HepG2 (cell line): ENCODE data around the gene PEPD. TPM values are rescaled to one million over a fixed set of nuclear protein-coding genes. Genes with fewer than 3 reads are reported as not detected.

Source experiments
- ADNP ChIP-seq: sonication (generic); formaldehyde crosslinking; IDR thresholded peaks from 2 replicates; pipeline ENCODE4 v1.4.0; 2020; ENCODE audit warnings: missing genetic modification reagents
- CREM ChIP-seq, 2 experiments: sonication (generic) in 1 of 2; formaldehyde crosslinking in 1 of 2; IDR thresholded peaks; 2 replicates each; pipeline versions ENCODE4 v1.4.0 to v1.6.1; 2016 to 2020; ENCODE audit warnings: antibody characterized with exemption in 1 of 2, mild to moderate bottlenecking in 1 of 2, missing genetic modification reagents in 1 of 2
- HMG20B ChIP-seq: conservative IDR thresholded peaks from 2 replicates; pipeline ENCODE4 v1.6.1; 2016; ENCODE audit warnings: missing genetic modification reagents, missing compliant biosample characterization
- HOXA7 ChIP-seq: sonication (generic); formaldehyde crosslinking; IDR thresholded peaks from 2 replicates; pipeline ENCODE4 v1.8.1; 2022; ENCODE audit warnings: mild to moderate bottlenecking, missing genetic modification reagents, moderate library complexity
- IKZF4 ChIP-seq: sonication (generic); formaldehyde crosslinking; IDR thresholded peaks from 2 replicates; pipeline ENCODE4 v1.5.1; 2020; ENCODE audit warnings: borderline replicate concordance, mild to moderate bottlenecking, low read depth, missing genetic modification reagents; ENCODE audit errors: not compliant biosample characterization
- JUN ChIP-seq: sonication (generic); formaldehyde crosslinking; IDR thresholded peaks from 2 replicates; pipeline ENCODE4 v1.4.0; 2020; ENCODE audit warnings: mild to moderate bottlenecking, missing genetic modification reagents
- MAFF ChIP-seq: IDR thresholded peaks from 2 replicates; pipeline ENCODE4 v1.6.1; 2011; ENCODE audit warnings: low read depth, low read length, improper control_type of control experiment
- NFKBIZ ChIP-seq: IDR thresholded peaks from 2 replicates; pipeline ENCODE4 v1.6.1; 2018; ENCODE audit warnings: missing genetic modification reagents, missing compliant biosample characterization
- NR3C1 ChIP-seq: sonication (generic); formaldehyde crosslinking; IDR thresholded peaks from 2 replicates; pipeline ENCODE4 v1.4.0; 2020; ENCODE audit warnings: missing genetic modification reagents
- PATZ1 ChIP-seq: sonication (generic); formaldehyde crosslinking; IDR thresholded peaks from 2 replicates; pipeline ENCODE4 v1.4.0; 2020; ENCODE audit warnings: missing genetic modification reagents
- PTBP1 ChIP-seq: fragments of 200-400 bp; formaldehyde crosslinking; IDR thresholded peaks from 2 replicates; pipeline ENCODE4 v1.6.1; 2018; ENCODE audit warnings: low read length, low read depth; ENCODE audit not compliant: poor library complexity, severe bottlenecking
- RNF2 ChIP-seq: fragments of 450-650 bp; conservative IDR thresholded peaks from 2 replicates; pipeline ENCODE4 v1.6.1; 2016; ENCODE audit warnings: low read depth
- SETDB1 ChIP-seq: sonication (generic); formaldehyde crosslinking; IDR thresholded peaks from 2 replicates; pipeline ENCODE4 v1.5.1; 2020; ENCODE audit warnings: missing genetic modification reagents, mild to moderate bottlenecking, borderline replicate concordance
- SIN3B ChIP-seq: fragments of 150-350 bp; IDR thresholded peaks from 2 replicates; pipeline ENCODE4 v1.6.1; 2014; ENCODE audit warnings: low read length
- TEAD3 ChIP-seq: optimal IDR thresholded peaks from 2 replicates; pipeline ENCODE3; 2016; ENCODE audit warnings: borderline replicate concordance
- ZNF484 ChIP-seq: sonication (generic); formaldehyde crosslinking; IDR thresholded peaks from 2 replicates; pipeline ENCODE4 v1.5.1; 2020; ENCODE audit warnings: mild to moderate bottlenecking, low read depth, missing genetic modification reagents, borderline replicate concordance
- ZNF577 ChIP-seq: sonication (generic); formaldehyde crosslinking; IDR thresholded peaks from 2 replicates; pipeline ENCODE4 v1.4.0; 2020; ENCODE audit warnings: mild to moderate bottlenecking, low read depth, missing genetic modification reagents, borderline replicate concordance
- ZNF614 ChIP-seq: IDR thresholded peaks from 2 replicates; pipeline ENCODE4 v1.6.1; 2018; ENCODE audit warnings: missing biosample characterization, missing genetic modification reagents, inconsistent platforms, borderline replicate concordance
- ZNF790 ChIP-seq: sonication (generic); formaldehyde crosslinking; IDR thresholded peaks from 2 replicates; pipeline ENCODE4 v1.8.0; 2022; ENCODE audit warnings: missing genetic modification reagents, mild to moderate bottlenecking, borderline replicate concordance
- ZNF891 ChIP-seq: sonication (generic); formaldehyde crosslinking; IDR thresholded peaks from 2 replicates; pipeline ENCODE4 v1.5.0; 2020; ENCODE audit warnings: mild to moderate bottlenecking, missing genetic modification reagents
- ZSCAN12 ChIP-seq: sonication (generic); formaldehyde crosslinking; IDR thresholded peaks from 2 replicates; pipeline ENCODE4 v1.9.0; 2021; ENCODE audit warnings: mild to moderate bottlenecking, missing genetic modification reagents
- polyA plus RNA-seq, 8 experiments: library from polyadenylated mRNA; depleted of rRNA in 3 of 8; stranded (reverse) in 7 of 8; unstranded in 1 of 8; fragments of >200 nt; fragmentation: Illumina TruSeq in 4 of 8; extraction: Trizol in 4 of 8; gene quantifications; 2 replicates each; pipeline versions ENCODE4 v1.2.1 to v1.2.3, GENCODE V29; 2011 to 2016; ENCODE audit warnings: low read depth in 4 of 8, missing spikeins in 1 of 8, mixed read lengths in 1 of 8; ENCODE audit not compliant: insufficient read depth in 1 of 8
- total RNA-seq, 5 experiments: library from RNA; depleted of rRNA; stranded (reverse); fragments of >200 nt; fragmentation: Illumina TruSeq; extraction: Trizol; gene quantifications; 2 replicates each; pipeline ENCODE4 v1.2.3, GENCODE V29; 2016; ENCODE audit warnings: low read depth in 1 of 5
- TF ChIP-seq, protein P1 (sequence below): sonication (generic); formaldehyde crosslinking; IDR thresholded peaks from 2 replicates; pipeline ENCODE4 v1.4.0; 2020; ENCODE audit warnings: mild to moderate bottlenecking, missing genetic modification reagents
- TF ChIP-seq, protein P2 (sequence below): sonication (generic); formaldehyde crosslinking; IDR thresholded peaks from 2 replicates; pipeline ENCODE4 v1.8.0; 2022; ENCODE audit warnings: missing genetic modification reagents, mild to moderate bottlenecking, inconsistent platforms, borderline replicate concordance
- TF ChIP-seq, protein P3 (sequence below): sonication (generic); formaldehyde crosslinking; IDR thresholded peaks from 2 replicates; pipeline ENCODE4 v1.5.0; 2020; ENCODE audit warnings: missing genetic modification reagents

The PEPD gene
- total and polyA plus RNA-seq, 2 of the 13 experiments (the other 11 are each of a cell fraction or from before 2014, with no cell fraction given), result 60.7 to 75.1 TPM

GRCh38 chr19:33373453-33374235 is 147.9 kb downstream of the PEPD start, which contains the start of gene CEBPG (continued):
- TF ChIP-seq PATZ1 (CRISPR knock-in tag) (no peak), PTBP1 (no peak), ZNF484 (CRISPR knock-in tag) (no peak), NFKBIZ (CRISPR knock-in tag) (no peak), TEAD3 (CRISPR knock-in tag) (no peak), ZNF790 (CRISPR knock-in tag) (no peak), ADNP (CRISPR knock-in tag) (no peak), RNF2 (no peak; the same call in 1 of the 2 replicates), ZNF891 (CRISPR knock-in tag) (no peak), IKZF4 (CRISPR knock-in tag) (peak; percentile 47), MAFF (no peak), ZSCAN12 (no peak), SETDB1 (no peak), JUN (CRISPR knock-in tag) (no peak), HOXA7 (CRISPR knock-in tag) (no peak), NR3C1 (no peak), HMG20B (CRISPR knock-in tag) (no peak), SIN3B (no peak), ZNF614 (CRISPR knock-in tag) (no peak; the same call in 1 of the 2 replicates), ZNF577 (no peak), CREM (IDR thresholded peaks at IDR 0.05) (no peak), CREM (CRISPR knock-in tag; IDR thresholded peaks at IDR 0.05) (no peak)
- TF ChIP-seq, protein P1, sequence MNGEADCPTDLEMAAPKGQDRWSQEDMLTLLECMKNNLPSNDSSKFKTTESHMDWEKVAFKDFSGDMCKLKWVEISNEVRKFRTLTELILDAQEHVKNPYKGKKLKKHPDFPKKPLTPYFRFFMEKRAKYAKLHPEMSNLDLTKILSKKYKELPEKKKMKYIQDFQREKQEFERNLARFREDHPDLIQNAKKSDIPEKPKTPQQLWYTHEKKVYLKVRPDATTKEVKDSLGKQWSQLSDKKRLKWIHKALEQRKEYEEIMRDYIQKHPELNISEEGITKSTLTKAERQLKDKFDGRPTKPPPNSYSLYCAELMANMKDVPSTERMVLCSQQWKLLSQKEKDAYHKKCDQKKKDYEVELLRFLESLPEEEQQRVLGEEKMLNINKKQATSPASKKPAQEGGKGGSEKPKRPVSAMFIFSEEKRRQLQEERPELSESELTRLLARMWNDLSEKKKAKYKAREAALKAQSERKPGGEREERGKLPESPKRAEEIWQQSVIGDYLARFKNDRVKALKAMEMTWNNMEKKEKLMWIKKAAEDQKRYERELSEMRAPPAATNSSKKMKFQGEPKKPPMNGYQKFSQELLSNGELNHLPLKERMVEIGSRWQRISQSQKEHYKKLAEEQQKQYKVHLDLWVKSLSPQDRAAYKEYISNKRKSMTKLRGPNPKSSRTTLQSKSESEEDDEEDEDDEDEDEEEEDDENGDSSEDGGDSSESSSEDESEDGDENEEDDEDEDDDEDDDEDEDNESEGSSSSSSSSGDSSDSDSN (CRISPR knock-in tag), result peak; percentile 87; the same call in 1 of the 2 replicates
- TF ChIP-seq, protein P2, sequence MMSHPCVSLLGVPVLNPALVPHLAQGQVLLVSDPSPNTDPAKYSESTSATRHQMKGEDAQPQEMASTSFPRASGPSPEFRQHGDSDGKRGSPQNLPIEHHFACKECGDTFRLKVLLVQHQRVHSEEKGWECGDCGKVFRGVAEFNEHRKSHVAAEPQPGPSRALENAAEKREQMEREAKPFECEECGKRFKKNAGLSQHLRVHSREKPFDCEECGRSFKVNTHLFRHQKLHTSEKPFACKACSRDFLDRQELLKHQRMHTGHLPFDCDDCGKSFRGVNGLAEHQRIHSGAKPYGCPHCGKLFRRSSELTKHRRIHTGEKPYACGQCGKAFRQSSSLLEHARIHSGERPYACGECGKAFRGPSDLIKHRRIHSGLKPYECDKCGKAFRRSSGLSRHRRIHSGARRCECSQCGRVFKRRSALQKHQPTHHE (CRISPR knock-in tag), result 0 out of 2 replicates have a peak, but pooled peaks have one; percentile 54
- TF ChIP-seq, protein P3, sequence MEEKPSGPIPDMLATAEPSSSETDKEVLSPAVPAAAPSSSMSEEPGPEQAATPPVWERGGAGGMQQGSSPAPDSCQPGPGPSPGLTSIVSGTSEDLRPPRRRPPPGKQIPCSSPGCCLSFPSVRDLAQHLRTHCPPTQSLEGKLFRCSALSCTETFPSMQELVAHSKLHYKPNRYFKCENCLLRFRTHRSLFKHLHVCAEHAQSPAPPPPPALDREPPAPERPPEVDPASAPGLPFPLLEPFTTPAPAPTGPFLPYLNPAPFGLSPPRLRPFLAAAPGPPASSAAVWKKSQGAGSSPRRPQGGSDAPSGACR (CRISPR knock-in tag), result peak; percentile 64; the same call in 1 of the 2 replicates
